GM19025 (cell line): ENCODE measurements around the gene IPO8.
A peak's percentile ranks its signal among the peaks of the same experiment; 100 is the strongest.

Source experiments
- ATAC-seq: cut with Tn5 transposase; IDR thresholded peaks from one replicate; pipeline ENCODE4 v1.9.1; 2021; ENCODE audit warnings: mild to moderate bottlenecking, low read depth, moderate library complexity; ENCODE audit not compliant: unreplicated experiment

Gene IPO8

GRCh38 chr12:30695199-30696102 is at the start of gene IPO8:
TSS of gene IPO8 (minus strand) at chr12:30695869. CDS start at chr12:30695647, 222 bp downstream.
- ATAC-seq = peak; percentile 76

GRCh38 chr12:30744321-30744720 is 48.7 kb upstream of the IPO8 start:
- no peak for ATAC-seq

- no peak for ATAC-seq
Measured at GRCh38 chr12:30740274-30740673, 44.6 kb upstream of the IPO8 start.

- ATAC-seq = no peak
Measured at GRCh38 chr12:30739020-30739419, 43.4 kb upstream of the IPO8 start.

- no peak for ATAC-seq
Measured at GRCh38 chr12:30732954-30733637, 37.4 kb upstream of the IPO8 start.

GRCh38 chr12:30730011-30730410 is 34.3 kb upstream of the IPO8 start:
- ATAC-seq = no peak

GRCh38 chr12:30729547-30729946 is 33.9 kb upstream of the IPO8 start:
- ATAC-seq = no peak

GRCh38 chr12:30726647-30727046 is 31.0 kb upstream of the IPO8 start:
- no peak for ATAC-seq

- no peak for ATAC-seq
Measured at GRCh38 chr12:30725739-30726138, 30.1 kb upstream of the IPO8 start.

GRCh38 chr12:30719060-30719459 is 23.4 kb upstream of the IPO8 start:
- no peak for ATAC-seq

GRCh38 chr12:30707613-30708342 is 12.1 kb upstream of the IPO8 start:
- ATAC-seq = no peak

GRCh38 chr12:30706476-30706875 is 10.8 kb upstream of the IPO8 start:
- no peak for ATAC-seq

- no peak for ATAC-seq
Measured at GRCh38 chr12:30701056-30701455, 5.4 kb upstream of the IPO8 start.

- ATAC-seq = no peak
Measured at GRCh38 chr12:30700216-30700900, 4.7 kb upstream of the IPO8 start.

GRCh38 chr12:30698346-30698745 is 2.7 kb upstream of the IPO8 start:
- no peak for ATAC-seq

GRCh38 chr12:30696943-30697342 is 1.3 kb upstream of the IPO8 start:
- no peak for ATAC-seq

- no peak for ATAC-seq
Measured at GRCh38 chr12:30696486-30696885, 817 bp upstream of the IPO8 start.

GRCh38 chr12:30696103-30696408 is 387 bp upstream of the IPO8 start:
- ATAC-seq = peak; percentile 32

GRCh38 chr12:30694412-30695198 is 1.1 kb downstream of the IPO8 start:
- ATAC-seq = no peak

GRCh38 chr12:30692470-30692869 is 3.2 kb downstream of the IPO8 start:
- no peak for ATAC-seq
